WTC11 (cell line): ENCODE data around the gene TBRG1.

Experiments used
- CTCF ChIP-seq: fragments of 200-600 bp; IDR thresholded peaks from 2 replicates; pipeline ENCODE4 v1.8.0; 2022; ENCODE audit warnings: antibody characterized with exemption
- FOXJ3 ChIP-seq: sonication (generic); formaldehyde crosslinking; IDR thresholded peaks from 2 replicates; pipeline ENCODE4 v1.9.0; 2021; ENCODE audit warnings: missing genetic modification reagents, mild to moderate bottlenecking, borderline replicate concordance
- HMGXB4 ChIP-seq: sonication (generic); formaldehyde crosslinking; IDR thresholded peaks from 2 replicates; pipeline ENCODE4 v1.8.1; 2023; ENCODE audit warnings: mild to moderate bottlenecking, moderate library complexity, missing genetic modification reagents
- USF1 ChIP-seq: sonication (generic); formaldehyde crosslinking; IDR thresholded peaks from 2 replicates; pipeline ENCODE4 v1.8.0; 2022; ENCODE audit warnings: mild to moderate bottlenecking, missing genetic modification reagents
- ZNF512 ChIP-seq: sonication (generic); formaldehyde crosslinking; IDR thresholded peaks from 2 replicates; pipeline ENCODE4 v1.8.1; 2022; ENCODE audit warnings: missing genetic modification reagents, borderline replicate concordance

- TF ChIP-seq CTCF = no peak
- no peak for TF ChIP-seq USF1 (CRISPR knock-in tag)
- TF ChIP-seq ZNF512 (CRISPR knock-in tag) = no peak
- TF ChIP-seq FOXJ3 (CRISPR knock-in tag) = no peak
- no peak for TF ChIP-seq HMGXB4 (CRISPR knock-in tag)
Measured at GRCh38 chr11:124627546-124627945, 4.9 kb downstream of the TBRG1 start.
